TTC549 (cell line): Measurements from ENCODE around the gene GNAO1.

ENCODE experiments used
- FAIRE-seq: peaks from 2 replicates; lab custom pipeline; 2012; peaks lifted over from hg19 to GRCh38; lab: Jason Lieb, UNC

The GNAO1 gene

GRCh38 chr16:56191156-56191815, at the start of gene GNAO1:
Gene GNAO1, plus strand, starts transcription at chr16:56191489. Its CDS starts 747 bp downstream, at chr16:56192236.
- FAIRE-seq = no peak

GRCh38 chr16:56143666-56144065, 47.6 kb upstream of the GNAO1 start:
- no peak for FAIRE-seq

GRCh38 chr16:56145369-56145768, 45.9 kb upstream of the GNAO1 start:
- FAIRE-seq = no peak

GRCh38 chr16:56151621-56152020, 39.7 kb upstream of the GNAO1 start:
- no peak for FAIRE-seq

- FAIRE-seq = no peak
Measured at GRCh38 chr16:56161658-56162057, 29.6 kb upstream of the GNAO1 start.

GRCh38 chr16:56163089-56163488, 28.2 kb upstream of the GNAO1 start:
- FAIRE-seq = no peak

GRCh38 chr16:56163938-56164337, 27.4 kb upstream of the GNAO1 start:
- FAIRE-seq = no peak

- no peak for FAIRE-seq
Measured at GRCh38 chr16:56164636-56165035, 26.7 kb upstream of the GNAO1 start.

- no peak for FAIRE-seq
Measured at GRCh38 chr16:56174411-56174810, 16.9 kb upstream of the GNAO1 start.

- FAIRE-seq = no peak
Measured at GRCh38 chr16:56181401-56181800, 9.9 kb upstream of the GNAO1 start.

GRCh38 chr16:56183266-56183665, 8.0 kb upstream of the GNAO1 start:
- no peak for FAIRE-seq

GRCh38 chr16:56190048-56190676, 1.1 kb upstream of the GNAO1 start:
- FAIRE-seq = no peak

GRCh38 chr16:56190677-56191155, 573 bp upstream of the GNAO1 start:
- no peak for FAIRE-seq

GRCh38 chr16:56191835-56192634, 746 bp downstream of the GNAO1 start:
- no peak for FAIRE-seq

GRCh38 chr16:56192635-56192945, 1.3 kb downstream of the GNAO1 start:
- no peak for FAIRE-seq

GRCh38 chr16:56192986-56193945, 2.0 kb downstream of the GNAO1 start:
- FAIRE-seq = no peak

GRCh38 chr16:56193951-56194726, 2.9 kb downstream of the GNAO1 start:
- no peak for FAIRE-seq

- FAIRE-seq = no peak
Measured at GRCh38 chr16:56195151-56195550, 3.9 kb downstream of the GNAO1 start.

GRCh38 chr16:56196381-56196780, 5.1 kb downstream of the GNAO1 start:
- no peak for FAIRE-seq

- FAIRE-seq = no peak
Measured at GRCh38 chr16:56197192-56197992, 6.1 kb downstream of the GNAO1 start.
